Left lung (tissue), 10 donors: ENCODE data around the gene RUSC2. TPM values are rescaled to one million over a fixed set of nuclear protein-coding genes. Genes with fewer than 3 reads are reported as not detected.
"Not testable (repeated sequence)": the region's sequence is repeated elsewhere in the genome, so short reads cannot be mapped to it uniquely, and the experiment has no call there.

ENCODE experiments used
- ATAC-seq: fragments of 200-7000 bp; cut with Tn5 transposase; one replicate; pipeline ENCODE4 v1.9.1; 2020; ENCODE audit warnings: moderate library complexity
- DNase-seq, 4 donors: peaks; one replicate each; pipeline ENCODE4 v3.0.0-alpha.2; 2013 to 2020
- H3K27ac ChIP-seq, 2 donors: fragments of 200-600 bp; sonication (generic) in 1 of 2; one replicate each; pipeline versions ENCODE4 v1.5.0 to v1.8.0; 2020 to 2021
- H3K27me3 ChIP-seq, 2 donors: fragments of 200-600 bp; sonication (generic) in 1 of 2; one replicate each; pipeline versions ENCODE4 v1.5.0 to v1.8.0; 2020 to 2021
- H3K36me3 ChIP-seq, 2 donors: fragments of 200-600 bp; sonication (generic) in 1 of 2; one replicate each; pipeline versions ENCODE4 v1.5.0 to v1.8.0; 2020 to 2021
- H3K4me1 ChIP-seq, 2 donors: fragments of 200-600 bp; one replicate each; pipeline ENCODE4 v1.8.0; 2021
- H3K4me3 ChIP-seq, 2 donors: fragments of 200-600 bp; sonication (generic) in 1 of 2; one replicate each; pipeline versions ENCODE4 v1.5.0 to v1.8.0; 2020 to 2021; ENCODE audit warnings: mild to moderate bottlenecking in 1 of 2
- H3K9me3 ChIP-seq, 2 donors: fragments of 200-600 bp; sonication (generic) in 1 of 2; one replicate each; pipeline versions ENCODE4 v1.5.0 to v1.8.0; 2020 to 2021
- CTCF ChIP-seq, 2 donors: fragments of 200-600 bp; sonication (generic) in 1 of 2; IDR thresholded peaks; one replicate each; pipeline versions ENCODE4 v1.5.0 to v1.8.0; 2021; ENCODE audit warnings: antibody characterized with exemption in 2 of 2
- intact Hi-C, 2 donors: fragments of 100-400 bp; cut with DNase I; formaldehyde crosslinking; loops; one replicate each; pipeline versions ENCODE4 v1.11.2 to v1.14.2; 2022
- polyA plus RNA-seq, 6 donors: library from polyadenylated mRNA; unstranded; fragments of 120-200 nt; gene quantifications; one replicate each; pipeline ENCODE4 v1.2.1, GENCODE V29; 2013; ENCODE audit not compliant: insufficient read length in 6 of 6
- total RNA-seq, 2 donors: library from RNA; stranded (reverse); fragmentation: NEBNext Ultra II Directional; extraction: Animal tissue kit (Norgen Biotek cat#: 25700); gene quantifications; one replicate each; pipeline ENCODE4 v1.2.1, GENCODE V29; 2021
- donor health status: DM: no; HTN: yes; CAD: no.
- donor health status: DM: no; HTN: no; CAD: no.

RUSC2 gene
- total and polyA plus RNA-seq, 8 donors = 14.9 to 32.2 (median 16.6) TPM

- intact Hi-C loops = loop anchor here in 1 of 2 donors (5.0 kb wide), 1 partner anchor 61 kb away; no protein-coding TSS in a partner anchor
- H3K4me1 ChIP-seq = peaks cover 8 to 26% of the 10 kb centered on the region in 2 donors
- DNase-seq (no peak), ATAC-seq (peak; percentile 1)
- H3K27me3 ChIP-seq = no peaks in the 10 kb centered on the region
- no peaks in the 10 kb centered on the region for H3K9me3 ChIP-seq
- no peaks in the 10 kb centered on the region for H3K36me3 ChIP-seq
- peak overlapping the region; percentile 90 to 94 for H3K27ac ChIP-seq
- TF ChIP-seq CTCF (IDR thresholded peaks at IDR 0.05) = no peak
- peak overlapping the region; percentile 68 to 83 for H3K4me3 ChIP-seq
Observed at GRCh38 chr9:35490910-35491465, 1.1 kb downstream of the RUSC2 start.

GRCh38 chr9:35493119-35493518 lies 3.2 kb downstream of the RUSC2 start:
- not testable (repeated sequence) for ATAC-seq

GRCh38 chr9:35495984-35496383 lies 6.1 kb downstream of the RUSC2 start:
- Histone ChIP-seq H3K9me3 (no peaks in the 10 kb centered on the region), H3K27ac (no peak overlapping the region), H3K4me1 (peaks cover 8 to 19% of the 10 kb centered on the region in 2 donors), H3K36me3 (no peaks in the 10 kb centered on the region), H3K4me3 (no peak overlapping the region), H3K27me3 (no peaks in the 10 kb centered on the region)
- DNase-seq (no peak), ATAC-seq (no peak)
- intact Hi-C loops = no loop called here
- no peak for TF ChIP-seq CTCF (IDR thresholded peaks at IDR 0.05)

More at GRCh38 chr9:35493119-35493518, 3.2 kb downstream of the RUSC2 start:
- H3K27me3 ChIP-seq, H3K27ac ChIP-seq, H3K9me3 ChIP-seq, DNase-seq, H3K36me3 ChIP-seq, H3K4me3 ChIP-seq: not testable (repeated sequence)
- H3K4me1 ChIP-seq = peaks cover 8 to 26% of the 10 kb centered on the region in 2 donors
- intact Hi-C loops = loop anchor here in 1 of 2 donors (5.0 kb wide), 1 partner anchor 59 kb away; no protein-coding TSS in a partner anchor

- DNase-seq, H3K9me3 ChIP-seq, H3K27me3 ChIP-seq, H3K36me3 ChIP-seq, intact Hi-C loops, H3K4me3 ChIP-seq, ATAC-seq, H3K4me1 ChIP-seq: not testable (repeated sequence)
- H3K27ac ChIP-seq = peak overlapping the region in 1 of 2 donors; percentile 3
Observed at GRCh38 chr9:35498245-35498644, 8.3 kb downstream of the RUSC2 start.

- Histone ChIP-seq H3K4me3 (no peak overlapping the region), H3K9me3 (no peaks in the 10 kb centered on the region), H3K27me3 (no peaks in the 10 kb centered on the region), H3K27ac (peak overlapping the region in 1 of 2 donors; percentile 3), H3K4me1 (peaks cover 0 to 3% of the 10 kb centered on the region in 2 donors), H3K36me3 (no peaks in the 10 kb centered on the region)
- ATAC-seq (no peak), DNase-seq (no peak)
- no peak for TF ChIP-seq CTCF (IDR thresholded peaks at IDR 0.05)
- intact Hi-C loops = no loop called here
Observed at GRCh38 chr9:35499029-35499700, 9.3 kb downstream of the RUSC2 start.

GRCh38 chr9:35499701-35500030 lies 9.8 kb downstream of the RUSC2 start:
- intact Hi-C loops = no loop called here
- ATAC-seq (no peak), DNase-seq (no peak)
- Histone ChIP-seq H3K4me3 (no peak overlapping the region), H3K4me1 (peaks cover 0 to 3% of the 10 kb centered on the region in 2 donors), H3K36me3 (no peaks in the 10 kb centered on the region), H3K9me3 (no peaks in the 10 kb centered on the region), H3K27ac (no peak overlapping the region), H3K27me3 (no peaks in the 10 kb centered on the region)
- TF ChIP-seq CTCF (IDR thresholded peaks at IDR 0.05) = no peak
